Ureter (tissue), 1 donor: ENCODE measurements around the gene SYT6. TPM values are rescaled to one million over a fixed set of nuclear protein-coding genes. Genes with fewer than 3 reads are reported as not detected.
"Not testable (repeated sequence)": the region's sequence is repeated elsewhere in the genome, so short reads cannot be mapped to it uniquely, and the experiment has no call there.

Experiments used
- DNase-seq: peaks from one replicate; pipeline ENCODE4 v3.0.0-alpha.2; 2020; ENCODE audit warnings: low spot score
- total RNA-seq: library from RNA; stranded (reverse); gene quantifications from one replicate; pipeline ENCODE4 v1.2.4, GENCODE V29; 2023
- donor health status: DM: yes; HTN: yes; CAD: no.

The SYT6 gene
- total RNA-seq, 1 donor from 2014 or later = 0.47 TPM

GRCh38 chr1:114072246-114072645, 81.4 kb downstream of the SYT6 start:
- no peak for DNase-seq

GRCh38 chr1:114069762-114070161, 83.9 kb downstream of the SYT6 start:
- DNase-seq = not testable (repeated sequence)

DNA sequence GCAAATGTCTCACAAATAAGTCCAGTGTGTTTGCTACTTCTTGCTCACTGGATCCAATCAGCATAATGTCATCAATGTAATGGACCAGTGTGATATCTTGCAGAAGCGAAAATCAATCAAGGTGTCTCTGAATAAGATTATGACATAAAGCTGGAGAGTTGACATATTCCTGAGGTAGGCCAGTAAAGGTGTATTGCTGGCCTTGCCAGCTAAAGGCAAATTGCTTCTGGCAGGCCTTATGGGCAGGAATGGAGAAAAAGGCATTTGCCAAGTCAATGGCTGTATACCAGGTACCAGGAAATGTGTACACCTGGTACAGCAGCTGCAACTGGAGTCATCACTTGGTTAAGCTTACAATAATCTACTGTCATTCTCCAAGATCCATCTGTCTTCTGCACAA, 85.0 kb downstream of the SYT6 start:
- not testable (repeated sequence) for DNase-seq

DNA sequence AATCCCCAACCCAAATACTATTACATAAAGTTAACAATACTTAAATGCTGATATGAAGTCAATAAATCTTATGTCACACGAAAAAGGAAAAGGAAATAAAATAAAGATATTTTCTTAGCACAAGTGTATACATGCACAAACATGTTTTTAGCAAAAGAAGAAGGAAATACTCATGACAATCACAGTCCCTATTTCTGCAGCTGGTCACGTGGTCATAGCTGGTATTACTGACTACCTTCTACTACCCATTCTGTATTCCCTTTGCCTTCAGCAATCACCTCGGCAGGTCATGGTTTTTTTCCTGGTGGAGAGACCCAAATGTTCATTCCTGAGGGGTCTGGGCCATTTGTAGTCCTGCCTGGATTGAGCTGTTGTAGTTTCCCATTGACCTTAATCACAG, 88.0 kb downstream of the SYT6 start:
- DNase-seq = not testable (repeated sequence)

GRCh38 chr1:114063544-114063943, 90.1 kb downstream of the SYT6 start:
- DNase-seq = no peak

GRCh38 chr1:114062477-114063099, 91.1 kb downstream of the SYT6 start:
- DNase-seq = no peak

DNA sequence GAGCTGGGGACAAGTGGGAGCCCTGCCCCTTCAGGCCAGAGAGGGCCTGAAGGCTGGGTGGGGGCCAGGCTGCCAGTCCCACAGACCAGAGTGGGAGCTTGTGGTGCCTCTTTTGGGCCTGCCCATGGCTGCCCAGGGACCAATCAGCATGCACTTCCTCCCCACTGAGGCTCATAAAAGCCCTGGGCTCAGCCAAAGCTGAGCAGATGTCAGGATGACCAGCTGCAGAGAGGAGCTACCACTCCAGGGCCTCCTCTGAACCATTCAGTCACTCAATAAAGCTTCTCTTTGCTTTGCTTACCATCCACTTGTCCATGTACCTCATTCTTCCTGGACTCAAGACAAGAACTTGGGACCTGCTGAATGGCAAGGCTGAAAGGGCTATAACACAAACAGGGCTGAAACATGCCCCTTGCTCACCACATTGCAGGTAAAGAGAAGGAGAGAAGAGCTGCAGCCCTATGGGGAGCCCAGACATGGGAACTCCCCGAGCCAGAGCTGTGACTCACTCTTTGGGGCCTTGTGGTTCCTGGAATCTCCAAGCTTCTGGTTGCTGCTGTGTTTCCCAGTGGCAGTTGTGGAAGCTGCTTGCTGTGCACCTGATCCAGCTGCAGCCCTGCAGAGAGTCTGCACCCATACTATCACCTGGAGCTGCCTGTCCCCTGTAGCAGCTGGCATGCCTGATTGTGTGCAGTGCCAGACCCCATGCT, 92.4 kb downstream of the SYT6 start:
- no peak for DNase-seq

DNA sequence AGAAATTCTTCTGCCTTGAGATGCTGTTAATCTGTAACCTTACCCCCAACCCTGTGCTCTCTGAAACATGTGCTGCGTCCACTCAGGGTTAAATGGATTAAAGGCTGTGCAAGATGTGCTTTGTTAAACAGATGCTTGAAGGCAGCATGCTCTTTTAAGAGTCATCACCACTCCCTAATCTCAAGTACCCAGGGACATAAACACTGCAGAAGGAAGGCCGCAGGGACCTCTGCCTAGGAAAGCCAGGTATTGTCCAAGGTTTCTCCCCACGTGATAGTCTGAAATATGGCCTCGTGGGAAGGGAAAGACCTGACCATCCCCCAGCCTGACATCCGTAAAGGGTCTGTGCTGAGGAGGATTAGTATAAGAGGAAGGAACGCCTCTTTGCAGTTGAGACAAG, 95.4 kb downstream of the SYT6 start:
- not testable (repeated sequence) for DNase-seq

GRCh38 chr1:114054148-114054547, 99.5 kb downstream of the SYT6 start:
- no peak for DNase-seq

DNA sequence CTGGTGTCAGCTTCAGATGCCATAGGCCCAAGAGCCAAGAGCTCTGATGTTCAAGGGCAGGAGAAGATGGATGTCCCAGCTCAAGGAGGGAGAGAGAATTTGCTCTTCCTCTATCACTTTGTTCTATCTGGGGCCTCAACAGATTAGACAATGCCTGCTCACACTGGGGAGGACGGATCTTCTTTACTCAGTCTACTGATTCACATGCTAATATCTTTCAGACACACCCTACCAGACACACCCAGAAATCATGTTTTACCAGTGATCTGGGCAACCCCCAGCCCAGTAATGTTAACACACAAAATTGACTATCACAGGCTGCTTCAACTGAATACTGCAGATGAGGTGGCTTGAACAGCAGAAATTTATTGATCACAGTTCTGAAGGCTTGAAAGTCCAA, 105.4 kb downstream of the SYT6 start:
- no peak for DNase-seq

DNA sequence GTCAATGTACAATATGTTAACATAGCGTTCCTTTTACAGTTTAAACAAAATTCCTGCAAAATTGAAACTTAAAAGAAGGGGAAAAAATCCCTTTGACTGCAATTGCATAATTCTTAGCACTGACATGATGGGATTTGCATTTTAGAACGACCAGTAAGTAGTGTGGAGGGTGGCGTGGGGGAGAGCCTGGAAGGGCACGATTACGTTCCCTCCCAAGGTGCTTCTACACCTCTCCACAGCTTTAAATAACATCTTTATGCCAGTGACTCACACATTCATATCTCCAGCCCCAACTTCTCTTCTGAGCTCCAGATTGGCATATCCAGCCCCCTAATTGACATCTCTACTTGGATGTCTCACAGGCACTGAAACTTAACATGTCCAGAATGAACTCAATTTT, 110.1 kb downstream of the SYT6 start:
- no peak for DNase-seq

- DNase-seq = no peak
Observed at GRCh38 chr1:114043054-114043453, 110.6 kb downstream of the SYT6 start.

DNA sequence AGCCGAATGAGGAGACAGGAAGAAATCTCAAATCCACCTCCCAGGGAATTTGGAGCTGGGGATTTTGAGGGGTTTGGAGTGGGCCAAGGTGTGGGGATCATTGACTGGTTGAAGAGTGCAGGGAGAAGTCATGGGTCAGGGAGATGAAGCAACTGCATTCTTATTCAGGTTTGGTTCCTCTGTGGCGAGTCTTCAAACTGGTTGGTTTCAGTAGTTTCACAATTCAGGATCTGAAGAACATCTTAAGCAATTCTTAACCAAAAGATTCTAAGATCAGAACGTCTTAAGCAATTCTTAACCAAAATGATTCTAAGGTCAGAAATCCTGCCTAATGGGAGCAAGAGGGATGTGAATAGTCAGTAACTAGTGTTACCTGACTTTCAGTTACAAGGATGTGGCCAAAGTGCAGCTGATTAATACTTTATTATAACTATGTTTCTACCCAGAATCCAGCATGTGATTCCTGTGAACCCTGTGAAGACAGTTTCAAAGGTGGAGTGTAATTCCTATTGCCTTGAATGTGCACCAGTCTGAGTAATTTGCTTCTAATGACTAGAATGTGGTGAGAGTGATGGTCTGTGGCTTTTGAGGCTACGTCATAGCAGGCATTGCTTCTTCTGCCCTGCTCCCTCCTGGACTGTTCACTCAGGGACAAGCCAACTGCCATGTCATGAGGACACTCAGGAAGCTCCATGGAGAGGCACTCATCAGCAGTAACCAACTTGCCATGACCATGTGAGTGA, 113.2 kb downstream of the SYT6 start:
- DNase-seq = no peak

Other genes with a start within 250 kb of the SYT6 start
- gene AP4B1, start 249.1 kb downstream of the SYT6 start, total RNA-seq = 31.6 TPM
- 5.3 TPM for gene DCLRE1B, start 248.5 kb downstream of the SYT6 start, total RNA-seq
- 73.2 TPM for gene HIPK1, start 224.5 kb downstream of the SYT6 start, total RNA-seq
- gene OLFML3, start 174.4 kb downstream of the SYT6 start, total RNA-seq = 43.5 TPM